Osteoblast (primary cell): ENCODE results near the gene PRKRA. TPM values are rescaled to one million over a fixed set of nuclear protein-coding genes. Genes with fewer than 3 reads are reported as not detected.

ENCODE experiments used
- DNase-seq: peaks from one replicate; pipeline ENCODE4 v3.0.0; 2011; ENCODE audit warnings: low spot score, mixed read lengths; ENCODE audit not compliant: insufficient read length; ENCODE audit errors: missing footprints
- H2AFZ ChIP-seq: 2 replicates; pipeline ENCODE4 v1.6.0; 2011; ENCODE audit warnings: mild to moderate bottlenecking, low read length
- H3K27ac ChIP-seq: 2 replicates; pipeline ENCODE4 v1.5.1; 2011; ENCODE audit warnings: mild to moderate bottlenecking, low read depth, low read length, moderate library complexity
- H3K27me3 ChIP-seq: 2 replicates; pipeline ENCODE4 v1.6.0; 2012; ENCODE audit warnings: mild to moderate bottlenecking, control low read depth, inconsistent platforms, low read length, moderate library complexity; ENCODE audit not compliant: insufficient read depth
- H3K36me3 ChIP-seq: 2 replicates; pipeline ENCODE4 v1.5.1; 2011; ENCODE audit warnings: mild to moderate bottlenecking, low read length, control low read depth, moderate library complexity; ENCODE audit not compliant: insufficient read depth
- H3K4me1 ChIP-seq: 2 replicates; pipeline ENCODE4 v1.5.1; 2011; ENCODE audit warnings: mild to moderate bottlenecking, low read length, control low read depth, moderate library complexity; ENCODE audit not compliant: insufficient read depth
- H3K4me2 ChIP-seq: 2 replicates; pipeline ENCODE4 v1.6.0; 2011; ENCODE audit warnings: mild to moderate bottlenecking, low read length; ENCODE audit not compliant: insufficient read depth
- H3K4me3 ChIP-seq: fragments of 200-600 bp; sonication (generic); 3 replicates; pipeline ENCODE4 v1.5.1; 2012; ENCODE audit warnings: mild to moderate bottlenecking, low read length, inconsistent platforms; ENCODE audit not compliant: insufficient read depth
- H3K79me2 ChIP-seq: 2 replicates; pipeline ENCODE4 v1.6.0; 2012; ENCODE audit warnings: mild to moderate bottlenecking, low read length, control low read depth, inconsistent platforms; ENCODE audit not compliant: insufficient read depth
- H3K9me3 ChIP-seq: 2 replicates; pipeline ENCODE4 v1.5.1; 2011; ENCODE audit warnings: low read depth, low read length, control low read depth
- H4K20me1 ChIP-seq: 2 replicates; pipeline ENCODE4 v1.6.0; 2012; ENCODE audit warnings: mild to moderate bottlenecking, low read length, control low read depth; ENCODE audit not compliant: insufficient read depth
- CTCF ChIP-seq: IDR thresholded peaks from 2 replicates; pipeline ENCODE4 v1.5.1; 2011; ENCODE audit warnings: mild to moderate bottlenecking, low read depth, low read length, moderate library complexity; ENCODE audit errors: extremely low read depth
- total RNA-seq: library from RNA; depleted of rRNA; stranded (reverse); fragments of >200 nt; gene quantifications from 2 replicates; pipeline ENCODE4 v1.2.3, GENCODE V29; 2012

Gene PRKRA
- total RNA-seq, 1 donor: 56.1 TPM

- DNase-seq: peak; percentile 98
- no peak for TF ChIP-seq CTCF
- H3K9me3 ChIP-seq: no peaks in the 10 kb centered on the region
- peaks cover 45% of the 10 kb centered on the region for H4K20me1 ChIP-seq
- H3K4me1 ChIP-seq: peaks cover 37% of the 10 kb centered on the region
- H3K27ac ChIP-seq: peak within 1 kb of the TSS; percentile 99
- H3K27me3 ChIP-seq: no peaks in the 10 kb centered on the region
- H3K4me3 ChIP-seq: peak within 1 kb of the TSS; percentile 81
- peak within 1 kb of the TSS; percentile 99 for H3K4me2 ChIP-seq
- no peaks in the 10 kb centered on the region for H3K36me3 ChIP-seq
- H2AFZ ChIP-seq: peak within 1 kb of the TSS; percentile 82
- peaks cover 58% of the 10 kb centered on the region for H3K79me2 ChIP-seq
Measured at GRCh38 chr2:178480227-178481181, 29.5 kb upstream of the PRKRA start, which contains the start of gene PLEKHA3. TSS of gene PLEKHA3 (plus strand) at chr2:178480457. CDS start at chr2:178480870, 413 bp downstream.

GRCh38 chr2:178479758-178480226 is 28.8 kb upstream of the PRKRA start:
- peaks cover 50% of the 10 kb centered on the region for H3K79me2 ChIP-seq
- H3K36me3 ChIP-seq: no peaks in the 10 kb centered on the region
- no peaks in the 10 kb centered on the region for H3K9me3 ChIP-seq
- H3K4me3 ChIP-seq: peak overlapping the region; percentile 81
- peak overlapping the region; percentile 79 for H3K27ac ChIP-seq
- H3K4me1 ChIP-seq: peaks cover 29% of the 10 kb centered on the region
- peak overlapping the region; percentile 82 for H2AFZ ChIP-seq
- H4K20me1 ChIP-seq: peaks cover 38% of the 10 kb centered on the region
- H3K4me2 ChIP-seq: peak overlapping the region; percentile 99
- no peaks in the 10 kb centered on the region for H3K27me3 ChIP-seq
- TF ChIP-seq CTCF: no peak
- DNase-seq: no peak

- peaks cover 27% of the 10 kb centered on the region for H3K4me1 ChIP-seq
- no peaks in the 10 kb centered on the region for H3K9me3 ChIP-seq
- DNase-seq: no peak
- no peaks in the 10 kb centered on the region for H3K27me3 ChIP-seq
- peaks cover 32% of the 10 kb centered on the region for H4K20me1 ChIP-seq
- H3K36me3 ChIP-seq: no peaks in the 10 kb centered on the region
- TF ChIP-seq CTCF: no peak
- H3K27ac ChIP-seq: peak overlapping the region; percentile 99
- H2AFZ ChIP-seq: peak overlapping the region; percentile 100
- peaks cover 45% of the 10 kb centered on the region for H3K79me2 ChIP-seq
- H3K4me3 ChIP-seq: peak overlapping the region; percentile 97
- peak overlapping the region; percentile 99 for H3K4me2 ChIP-seq
Measured at GRCh38 chr2:178479275-178479616, 28.3 kb upstream of the PRKRA start.
